HG02623 (cell line): ENCODE measurements around the gene CHCHD3.

Experiments used
- ATAC-seq: cut with Tn5 transposase; IDR thresholded peaks from one replicate; pipeline ENCODE4 v1.9.1; 2021; ENCODE audit warnings: moderate library complexity; ENCODE audit not compliant: unreplicated experiment

The CHCHD3 gene

DNA sequence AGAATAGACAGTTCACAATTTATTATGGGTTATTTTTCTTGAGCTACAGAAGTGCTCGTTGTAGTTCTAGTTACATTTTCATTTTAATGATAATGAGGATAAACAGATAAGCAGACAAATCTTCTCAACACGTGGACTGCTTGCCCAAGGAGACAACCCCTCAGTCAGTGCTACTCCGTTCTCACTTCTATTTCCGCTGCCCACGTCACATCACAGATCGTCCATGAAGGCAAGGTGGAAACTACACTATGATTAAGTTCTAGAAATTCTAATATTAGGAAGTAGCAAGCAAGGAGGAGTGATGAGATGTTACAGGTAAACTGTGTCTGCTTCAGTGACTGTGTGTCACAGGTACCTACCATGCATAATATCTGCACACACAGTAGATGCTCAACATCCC is 210.5 kb downstream of the CHCHD3 start:
- ATAC-seq = no peak

DNA sequence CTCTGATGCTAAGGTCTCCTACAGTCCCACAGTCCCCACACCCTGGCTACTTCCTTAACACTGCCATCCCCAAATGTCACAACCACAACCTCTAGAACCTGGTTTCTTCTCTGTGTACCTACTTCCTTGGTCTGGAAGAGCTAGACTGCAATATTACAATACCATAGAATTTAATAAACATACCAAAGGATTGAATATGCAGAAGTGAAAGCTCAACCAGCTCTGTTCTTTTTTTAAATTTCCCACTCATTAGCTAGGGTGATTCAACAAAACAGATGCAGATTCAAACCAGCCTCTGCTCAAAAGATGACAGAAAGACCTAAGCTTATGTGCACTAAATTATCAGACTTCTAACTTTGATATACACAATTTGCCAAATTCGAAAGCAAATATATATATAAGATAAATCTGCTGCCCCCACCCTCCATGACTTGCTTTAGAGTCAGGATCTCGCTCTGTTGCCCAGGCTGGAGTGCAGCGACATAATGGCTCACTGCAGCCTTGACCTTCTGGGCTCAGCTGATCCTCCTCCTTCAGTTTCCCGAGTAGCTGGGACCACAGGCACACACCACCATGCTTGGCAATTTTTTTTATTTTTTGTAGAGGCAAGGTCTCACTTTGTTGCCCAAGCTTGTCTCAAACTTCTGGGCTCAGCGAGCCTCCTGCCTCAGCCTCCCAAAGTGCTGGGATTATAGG is 212.6 kb downstream of the CHCHD3 start:
- no peak for ATAC-seq

DNA sequence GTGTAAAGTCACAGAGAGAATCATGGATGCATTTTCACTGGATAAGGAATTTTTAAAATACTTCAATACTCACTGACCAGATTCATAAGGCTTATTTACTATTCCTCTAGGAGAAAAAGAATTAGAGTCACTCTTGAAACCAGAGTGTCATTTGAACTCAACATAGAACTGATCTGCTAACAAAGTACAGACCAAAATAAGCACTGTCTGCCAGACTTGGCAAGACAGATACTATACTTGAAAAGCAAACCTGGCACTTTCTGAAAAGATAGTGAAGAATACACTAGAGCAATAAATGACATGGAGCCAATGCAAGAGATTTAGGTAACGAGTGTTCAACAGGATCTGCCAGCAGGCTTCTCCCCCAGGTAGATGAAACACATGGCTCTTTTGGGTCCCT is 215.3 kb downstream of the CHCHD3 start:
- no peak for ATAC-seq

DNA sequence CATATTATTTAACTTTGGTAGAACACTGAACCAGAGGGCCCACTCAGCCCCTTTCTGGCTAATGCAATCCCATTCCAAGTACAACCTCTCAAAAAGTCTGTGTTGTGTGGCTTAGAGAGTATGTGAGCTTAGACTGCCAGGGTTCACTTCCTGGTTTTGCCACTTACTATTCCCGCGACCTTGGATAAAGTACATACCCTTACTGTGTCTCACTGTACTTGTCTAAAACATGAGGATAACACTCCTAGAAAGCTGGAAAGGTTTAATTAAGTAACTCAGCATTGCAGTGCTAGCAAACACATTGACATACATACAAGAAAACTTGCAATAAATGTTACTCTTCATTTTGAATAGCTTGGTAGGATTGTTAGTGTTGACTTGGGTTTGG is 215.8 kb downstream of the CHCHD3 start:
- ATAC-seq = no peak

DNA sequence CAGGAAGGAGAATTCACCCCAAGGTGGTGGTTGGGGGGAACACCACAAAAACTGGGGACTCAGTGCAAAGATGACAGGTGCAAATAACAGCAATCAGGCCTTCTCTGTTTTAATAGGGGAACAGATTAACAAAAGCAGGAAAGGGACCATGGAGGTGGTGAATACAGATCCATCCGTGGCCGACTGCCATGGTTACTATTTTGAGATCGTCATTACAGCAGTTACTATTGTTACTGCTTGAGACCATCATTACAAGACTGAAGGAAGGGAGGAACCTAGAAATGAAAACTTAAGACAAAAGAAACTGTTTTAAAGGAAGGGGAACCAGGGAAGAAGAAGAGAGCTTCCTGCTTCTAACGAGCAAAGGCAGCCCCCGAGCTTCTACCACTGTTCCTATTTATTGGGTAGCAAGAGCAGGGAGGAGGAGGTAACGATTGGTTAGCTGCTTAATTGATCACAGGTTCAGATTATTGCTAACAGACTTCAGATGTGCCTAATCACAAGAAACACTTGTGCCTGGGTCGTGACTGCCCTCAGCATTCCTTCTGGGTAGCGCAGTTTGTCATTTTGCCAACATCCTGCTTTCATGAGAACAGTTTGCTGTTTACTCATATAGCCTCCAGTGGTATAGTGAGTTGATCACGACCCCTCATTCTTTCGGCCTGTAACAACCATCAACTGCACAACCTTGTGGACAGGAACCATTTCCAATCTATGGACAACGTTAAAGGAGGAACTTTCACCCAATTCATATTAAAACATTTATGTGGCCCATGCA is 216.3 kb downstream of the CHCHD3 start:
- no peak for ATAC-seq

DNA sequence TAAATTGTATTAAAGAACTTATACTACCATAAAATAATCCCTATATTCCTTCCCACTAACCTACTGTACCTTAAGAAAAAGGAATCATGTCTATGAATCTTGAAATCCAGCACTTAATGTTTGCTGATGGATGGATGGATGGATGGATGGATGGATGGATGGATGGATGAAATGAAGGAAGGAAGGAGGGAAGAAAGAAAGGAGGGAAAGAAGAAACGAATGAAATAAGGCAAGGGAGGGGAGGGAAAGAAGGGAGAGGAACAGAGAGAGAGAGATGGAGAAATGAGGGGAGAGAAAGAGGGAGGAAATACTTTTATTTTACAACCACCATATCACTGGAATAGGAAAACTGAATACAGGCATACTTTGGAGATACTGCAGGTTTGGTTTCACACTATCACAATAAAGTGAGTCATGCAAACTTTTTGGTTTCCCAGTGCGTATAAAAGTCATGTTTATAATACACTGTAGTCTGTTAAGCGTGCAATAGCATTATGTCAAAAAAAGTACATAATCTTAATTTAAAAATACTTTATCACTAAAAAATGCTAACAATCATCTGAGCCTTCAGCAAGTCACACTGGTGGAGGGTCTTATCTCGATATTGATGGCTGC is 219.8 kb downstream of the CHCHD3 start:
- ATAC-seq = no peak

DNA sequence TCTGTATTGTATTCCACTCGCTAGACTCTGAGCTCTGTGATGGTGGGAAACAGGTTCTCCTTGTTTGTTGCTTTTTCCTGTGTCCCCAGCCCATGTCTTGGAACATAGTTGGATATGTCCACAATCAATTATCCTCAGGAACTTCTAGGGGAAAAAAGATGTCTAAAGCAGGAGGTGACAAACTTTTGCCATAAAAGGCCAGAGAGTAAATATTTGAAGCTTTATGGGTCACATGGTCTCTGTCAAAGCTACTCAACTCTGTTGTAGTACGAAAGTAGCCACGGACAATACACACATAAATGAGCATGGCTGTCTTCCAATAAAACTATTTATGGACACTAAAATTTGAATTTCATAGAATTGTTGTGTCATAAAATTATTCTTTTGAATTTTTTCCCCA is 220.5 kb downstream of the CHCHD3 start:
- ATAC-seq = no peak

DNA sequence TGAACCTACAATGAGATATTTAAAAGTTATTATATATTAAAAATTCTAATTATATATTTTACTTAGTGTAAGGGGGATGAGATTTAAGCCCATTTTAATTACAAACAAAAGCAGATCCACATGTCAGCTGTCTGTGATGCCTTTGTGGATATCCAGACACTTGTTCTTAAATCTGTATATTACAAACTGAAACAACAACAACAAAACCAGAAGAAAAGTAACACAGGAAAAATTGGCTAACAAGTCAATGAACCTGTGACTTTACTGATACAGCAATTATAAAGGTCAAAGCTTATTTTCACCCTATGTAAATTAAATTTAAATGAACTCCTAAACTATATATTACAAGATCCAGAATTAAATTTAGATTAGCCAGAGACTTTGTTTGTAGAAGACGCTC is 222.7 kb downstream of the CHCHD3 start:
- ATAC-seq = no peak

DNA sequence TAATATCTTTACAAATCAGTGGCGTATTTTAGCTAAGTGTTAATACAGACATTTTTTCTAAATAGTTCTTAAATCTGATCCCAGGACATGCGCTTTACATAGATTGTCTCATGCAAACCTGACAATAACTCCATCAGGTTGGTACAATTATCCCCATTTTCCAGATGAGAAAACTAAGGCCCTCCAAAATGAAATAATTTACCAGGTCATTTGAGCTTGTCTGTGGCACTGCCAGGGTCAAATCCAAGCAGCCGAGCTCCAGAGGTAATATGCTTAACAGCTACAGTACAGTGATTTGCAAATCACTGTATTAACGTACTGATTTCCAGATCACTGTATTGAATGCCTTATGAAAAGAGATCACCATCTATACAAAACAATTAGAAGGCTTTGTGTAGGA is 223.1 kb downstream of the CHCHD3 start:
- no peak for ATAC-seq

DNA sequence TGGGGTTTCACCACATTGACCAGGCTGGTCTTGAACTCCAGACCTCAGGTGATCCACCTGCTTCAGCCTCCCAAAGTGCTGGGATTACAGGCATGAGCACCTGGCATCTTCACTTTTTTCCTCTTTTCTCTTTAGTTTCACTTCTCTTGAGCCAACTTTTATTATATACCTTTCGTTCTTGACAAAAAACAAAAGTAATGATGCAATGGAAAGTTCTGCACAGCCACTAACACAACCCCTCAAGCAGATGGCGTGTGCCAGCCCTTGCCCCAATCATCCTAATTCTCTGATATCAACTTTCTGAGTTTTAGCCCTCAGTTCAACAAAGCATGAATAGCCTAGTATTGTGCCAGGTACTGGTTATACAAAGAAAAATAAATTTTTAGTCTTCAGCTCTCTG is 223.6 kb downstream of the CHCHD3 start:
- no peak for ATAC-seq

DNA sequence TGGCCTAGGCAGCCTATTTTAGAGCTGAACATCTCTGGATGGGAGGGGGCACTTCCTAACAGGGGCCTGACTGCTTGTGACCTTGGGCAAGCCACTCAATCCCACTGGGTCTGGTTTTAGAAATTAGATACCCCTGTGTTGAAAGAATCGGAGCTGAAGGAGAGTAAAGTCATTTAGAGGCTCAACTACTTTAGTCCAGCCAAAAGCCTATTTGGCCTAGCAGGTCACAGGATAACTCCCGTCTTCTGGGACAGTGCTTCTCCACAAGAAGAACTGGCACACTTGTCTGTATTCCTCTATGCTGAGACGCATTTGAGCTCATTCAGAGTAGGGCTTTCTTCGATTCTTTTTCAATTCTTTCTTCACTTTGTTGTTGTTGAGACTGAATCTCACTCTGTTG is 224.2 kb downstream of the CHCHD3 start:
- no peak for ATAC-seq

DNA sequence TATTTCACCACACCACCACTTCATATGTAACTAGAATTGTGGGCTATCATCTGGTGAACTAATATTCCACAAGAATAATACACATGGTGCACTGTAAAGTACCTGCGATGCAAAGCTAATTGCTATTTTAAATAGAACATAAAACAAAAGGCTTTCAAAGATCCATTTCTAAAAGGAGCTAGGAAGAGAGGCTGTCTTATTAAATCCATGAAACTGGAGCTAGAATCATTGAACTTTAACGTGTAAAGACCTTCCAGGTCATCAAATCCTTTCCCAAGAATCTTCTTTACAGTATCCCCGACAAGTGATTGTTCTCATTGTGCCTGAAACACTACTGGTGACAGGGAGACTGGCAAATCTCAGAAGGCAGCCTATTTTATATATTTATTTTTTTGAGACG is 224.9 kb downstream of the CHCHD3 start:
- ATAC-seq = no peak

DNA sequence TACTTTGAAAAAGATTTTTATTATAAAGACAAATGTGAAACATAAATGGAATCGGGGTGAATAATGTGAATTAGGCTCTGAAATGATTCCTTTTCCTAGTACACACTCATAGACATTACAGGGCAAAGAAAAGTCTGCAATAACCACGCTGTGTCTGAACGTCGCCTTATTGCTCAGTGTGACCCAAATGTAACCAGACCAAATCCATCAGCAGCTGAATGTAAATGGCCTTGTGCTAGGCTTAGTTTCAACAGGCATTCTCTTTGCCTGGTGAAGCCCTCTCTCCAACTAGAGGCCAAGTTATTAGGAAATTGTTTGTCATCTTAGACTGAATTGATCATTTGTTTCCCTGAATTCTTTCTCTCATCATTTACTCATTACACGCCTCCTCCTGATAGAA is 225.5 kb downstream of the CHCHD3 start:
- no peak for ATAC-seq

DNA sequence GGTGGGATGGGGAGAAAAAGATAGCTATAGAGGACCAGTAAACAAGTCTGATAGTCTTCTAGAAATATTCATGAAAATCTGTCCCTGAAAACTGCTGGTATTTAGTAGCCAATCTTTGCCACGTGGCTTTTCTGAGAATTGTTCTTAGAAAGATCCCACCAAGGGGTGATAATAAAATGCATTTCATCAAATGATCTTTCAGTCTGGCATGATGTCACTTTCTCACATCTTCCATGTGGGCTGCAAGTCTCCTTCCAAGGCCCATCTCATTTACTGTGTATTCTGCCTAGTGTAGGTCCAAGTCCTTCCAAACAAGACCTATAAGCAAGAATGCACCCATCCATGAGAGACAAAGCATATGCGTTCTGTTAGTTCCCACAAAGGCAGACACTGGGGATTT is 226.0 kb downstream of the CHCHD3 start:
- ATAC-seq = no peak

DNA sequence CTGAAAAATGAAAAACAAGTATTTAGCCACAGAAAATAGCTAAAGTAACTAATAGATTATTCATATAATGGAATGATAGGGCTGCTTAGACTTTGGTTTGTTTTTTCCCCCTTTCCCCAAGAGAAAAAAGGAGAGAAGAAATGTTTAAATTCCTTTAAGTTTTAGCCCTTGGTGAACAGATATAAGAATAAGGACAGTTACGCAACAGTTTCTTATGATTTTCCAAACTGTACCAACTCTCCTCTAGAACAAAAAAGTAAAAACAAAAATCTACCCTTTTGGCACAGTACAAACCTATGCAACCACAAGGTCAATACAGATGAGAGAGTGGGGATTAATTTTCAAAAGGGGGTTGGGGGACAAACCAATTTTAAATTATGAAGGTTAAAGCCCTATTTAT is 227.7 kb downstream of the CHCHD3 start:
- ATAC-seq = no peak

DNA sequence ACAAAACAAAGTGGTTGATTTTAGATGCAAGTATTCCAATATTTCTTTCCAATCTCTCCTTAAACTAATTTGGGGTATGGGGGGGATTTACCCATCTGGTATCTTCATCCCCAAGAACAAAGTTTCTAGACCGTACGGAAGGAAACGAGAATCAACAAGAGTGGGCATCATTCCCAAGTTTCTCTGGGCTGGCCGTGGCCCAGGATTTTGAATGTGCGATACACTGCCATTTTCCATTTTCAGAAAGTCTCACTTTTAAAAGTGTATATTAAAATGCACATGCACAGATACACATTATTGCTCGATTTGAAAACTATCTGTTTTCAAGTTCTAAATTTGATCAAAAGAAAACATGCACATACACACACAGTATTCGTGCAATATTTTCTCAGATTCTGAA is 234.5 kb downstream of the CHCHD3 start:
- no peak for ATAC-seq

DNA sequence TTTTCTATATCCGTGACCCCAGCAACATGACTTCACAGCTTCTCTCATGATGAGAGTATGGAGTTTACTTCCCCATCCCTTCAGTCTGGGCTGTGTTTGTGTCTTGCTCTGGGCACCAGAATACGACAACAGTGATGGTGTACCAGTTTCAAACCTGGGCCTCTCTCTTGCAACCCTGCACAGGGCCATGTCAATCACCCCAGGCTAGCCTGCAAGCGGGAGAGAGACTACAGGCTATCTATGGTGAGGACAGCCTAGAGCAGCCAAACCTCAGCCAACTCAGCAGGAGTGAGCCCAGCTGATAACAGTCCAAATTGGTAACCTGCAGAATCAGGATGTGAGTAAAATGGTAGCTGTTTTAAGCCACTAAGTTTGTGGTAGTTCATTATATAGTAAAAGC is 235.8 kb downstream of the CHCHD3 start:
- no peak for ATAC-seq

DNA sequence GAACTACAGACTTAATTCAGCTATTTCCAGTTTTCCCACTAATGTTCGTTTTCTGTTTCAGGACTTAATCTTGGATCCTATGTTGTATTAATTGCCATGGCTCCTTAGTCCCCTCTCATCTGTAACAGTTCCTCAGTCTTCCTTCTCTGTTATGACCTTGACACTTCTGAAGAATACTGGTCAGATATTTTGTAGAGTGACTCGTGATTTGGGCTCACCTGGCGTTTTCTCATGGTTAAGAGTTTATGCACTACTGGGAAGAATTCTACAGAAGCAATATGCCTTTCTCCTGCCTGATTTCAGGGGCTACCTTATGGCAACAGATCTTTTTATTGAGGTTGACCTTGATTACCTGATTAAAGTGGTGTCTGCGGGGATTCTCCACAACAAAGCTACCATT is 239.4 kb downstream of the CHCHD3 start:
- ATAC-seq = no peak

DNA sequence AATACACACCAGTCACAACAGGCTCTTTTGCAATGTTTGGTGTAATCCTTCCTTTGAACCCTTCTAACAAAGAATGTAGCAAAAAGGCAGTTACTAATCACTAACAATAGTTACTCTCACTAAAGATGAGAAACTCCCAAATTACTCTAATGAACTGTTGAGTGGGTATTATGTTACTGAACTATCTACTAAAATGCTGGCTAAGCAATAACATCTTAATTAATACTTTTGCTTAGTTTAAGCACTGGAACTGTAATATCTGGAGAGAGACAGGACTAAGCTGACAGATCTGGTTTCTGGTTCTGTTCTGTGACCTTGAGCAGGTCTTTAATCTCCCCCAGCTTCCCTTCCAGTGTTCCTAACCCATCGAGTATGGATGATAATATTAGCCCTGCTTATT is 241.7 kb downstream of the CHCHD3 start:
- ATAC-seq = no peak

DNA sequence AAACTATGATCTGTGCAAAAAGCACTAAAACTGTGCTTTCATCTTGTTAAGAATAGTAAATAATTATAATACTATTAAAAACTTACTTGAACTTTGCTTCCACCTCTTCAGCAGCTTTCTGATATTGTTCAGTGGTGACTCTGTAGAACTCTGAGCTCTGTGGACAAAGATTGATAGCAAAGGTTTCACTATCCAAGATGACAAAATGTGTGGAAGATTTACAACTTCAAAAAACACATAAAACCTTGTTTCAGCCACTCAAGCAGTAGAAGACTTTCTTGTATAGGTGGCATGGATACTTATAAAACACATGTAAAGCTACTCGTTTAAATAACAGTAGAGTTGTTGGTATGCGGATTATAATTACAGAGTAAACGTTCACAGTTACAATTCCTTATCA is 243.6 kb downstream of the CHCHD3 start:
- ATAC-seq = no peak

DNA sequence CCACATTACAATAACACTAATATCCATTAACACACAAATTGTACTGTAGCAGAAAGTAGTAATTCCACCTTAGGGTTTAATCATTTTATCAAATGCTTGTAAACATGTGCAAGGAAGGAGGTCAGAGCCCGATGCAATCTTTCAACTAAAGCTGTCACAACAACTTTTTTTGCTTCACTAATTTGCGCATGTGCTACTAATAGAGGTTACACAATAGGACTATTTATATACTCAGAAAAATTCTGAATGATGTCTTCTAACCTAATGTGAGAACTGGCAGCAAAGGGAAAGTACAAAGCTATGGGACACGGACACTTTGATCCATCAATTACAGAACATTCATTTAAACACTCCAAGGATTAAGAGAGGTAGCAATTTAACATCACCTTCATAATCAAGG is 244.4 kb downstream of the CHCHD3 start:
- no peak for ATAC-seq

DNA sequence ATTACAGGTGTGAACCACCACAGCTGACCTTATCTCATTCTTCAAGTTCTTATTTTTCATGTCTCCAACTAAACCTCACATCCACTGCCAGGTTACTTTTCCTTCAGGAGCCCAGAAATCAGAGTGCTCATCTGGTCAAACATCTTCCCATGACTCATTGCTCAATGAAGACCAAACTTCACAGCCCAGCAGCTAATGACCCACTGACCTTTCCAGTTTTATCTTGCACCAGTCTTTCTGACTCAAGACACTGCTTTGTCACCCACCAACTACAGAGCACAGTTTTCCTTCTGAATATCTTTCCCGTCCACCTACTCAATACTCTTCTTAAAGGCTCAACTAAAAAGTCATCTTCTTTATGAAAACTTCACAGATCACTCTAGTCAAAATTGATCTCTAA is 245.1 kb downstream of the CHCHD3 start:
- no peak for ATAC-seq
